Endodermal cell (in vitro differentiated cells): ENCODE measurements around the gene CLSTN1. TPM values are rescaled to one million over a fixed set of nuclear protein-coding genes. Genes with fewer than 3 reads are reported as not detected.

Source experiments
- DNase-seq: peaks from one replicate; pipeline ENCODE4 v3.0.0-alpha.2; 2017
- H3K27ac ChIP-seq: 2 replicates; pipeline ENCODE4 v1.5.1; 2013; ENCODE audit warnings: mild to moderate bottlenecking, low read depth, low read length, moderate library complexity
- H3K27me3 ChIP-seq: 2 replicates; pipeline ENCODE4 v1.6.1; 2013; ENCODE audit warnings: mild to moderate bottlenecking, low read length, moderate library complexity; ENCODE audit not compliant: insufficient read depth, control insufficient read depth, poor library complexity, severe bottlenecking
- H3K36me3 ChIP-seq: 2 replicates; pipeline ENCODE4 v1.7.0; 2013; ENCODE audit warnings: mild to moderate bottlenecking, low read length, moderate library complexity; ENCODE audit not compliant: control insufficient read depth, insufficient read depth
- H3K4me1 ChIP-seq: one replicate; pipeline ENCODE4 v1.7.0; 2013; ENCODE audit warnings: low read length; ENCODE audit not compliant: control insufficient read depth, insufficient read depth
- H3K4me3 ChIP-seq: 2 replicates; pipeline ENCODE4 v1.5.1; 2013; ENCODE audit warnings: mild to moderate bottlenecking, low read length, moderate library complexity
- H3K9ac ChIP-seq: 2 replicates; pipeline ENCODE4 v1.6.1; 2013; ENCODE audit warnings: mild to moderate bottlenecking, low read length, moderate library complexity; ENCODE audit not compliant: poor library complexity, severe bottlenecking; ENCODE audit errors: extremely low read depth
- H3K9me3 ChIP-seq: 2 replicates; pipeline ENCODE4 v1.6.1; 2013; ENCODE audit warnings: mild to moderate bottlenecking, low read length, moderate library complexity; ENCODE audit not compliant: control insufficient read depth
- H3K27ac Mint-ChIP-seq: 2 replicates; pipeline ENCODE4 v1.8.0; 2020; ENCODE audit warnings: mixed read lengths
- H3K27me3 Mint-ChIP-seq: 2 replicates; pipeline ENCODE4 v1.8.0; 2021; ENCODE audit warnings: mild to moderate bottlenecking, mixed read lengths; ENCODE audit not compliant: insufficient read depth
- H3K36me3 Mint-ChIP-seq: 2 replicates; pipeline ENCODE4 v1.8.0; 2020; ENCODE audit warnings: low read depth, mixed read lengths
- H3K4me1 Mint-ChIP-seq: 2 replicates; pipeline ENCODE4 v1.8.0; 2020; ENCODE audit warnings: mixed read lengths
- H3K4me3 Mint-ChIP-seq: 2 replicates; pipeline ENCODE4 v1.8.0; 2020; ENCODE audit warnings: mild to moderate bottlenecking, moderate library complexity, mixed read lengths
- H3K9me3 Mint-ChIP-seq: 2 replicates; pipeline ENCODE4 v1.8.0; 2020; ENCODE audit warnings: mild to moderate bottlenecking, mixed read lengths
- CTCF ChIP-seq: fragments of 200-600 bp; sonication (generic); conservative IDR thresholded peaks from 2 replicates; pipeline ENCODE4 v1.5.0; 2021; ENCODE audit warnings: antibody characterized with exemption, mild to moderate bottlenecking
- WGBS, 2 experiments: methylation state at CpG; one replicate each; pipeline versions ENCODE4 v1.1.5 to v1.1.7; 2013; ENCODE audit warnings: missing lambda C conversion rate in 2 of 2, mixed read lengths in 1 of 2; ENCODE audit not compliant: insufficient coverage in 1 of 2, insufficient read length in 1 of 2; 5-methylcytosine and 5-hydroxymethylcytosine counted together
- total RNA-seq, 2 donors: library from RNA; stranded (reverse); fragmentation: NEBNext Ultra II Directional in 1 of 2; extraction: Animal tissue kit (Norgen Biotek cat#: 25700) in 1 of 2; gene quantifications; 2 replicates in 1 of 2; 3 replicates in 1 of 2; pipeline ENCODE4 v1.2.1, GENCODE V29; 2021

Gene CLSTN1
- total RNA-seq, 2 donors from 2014 or later, result 96.6 to 116 TPM

DNA sequence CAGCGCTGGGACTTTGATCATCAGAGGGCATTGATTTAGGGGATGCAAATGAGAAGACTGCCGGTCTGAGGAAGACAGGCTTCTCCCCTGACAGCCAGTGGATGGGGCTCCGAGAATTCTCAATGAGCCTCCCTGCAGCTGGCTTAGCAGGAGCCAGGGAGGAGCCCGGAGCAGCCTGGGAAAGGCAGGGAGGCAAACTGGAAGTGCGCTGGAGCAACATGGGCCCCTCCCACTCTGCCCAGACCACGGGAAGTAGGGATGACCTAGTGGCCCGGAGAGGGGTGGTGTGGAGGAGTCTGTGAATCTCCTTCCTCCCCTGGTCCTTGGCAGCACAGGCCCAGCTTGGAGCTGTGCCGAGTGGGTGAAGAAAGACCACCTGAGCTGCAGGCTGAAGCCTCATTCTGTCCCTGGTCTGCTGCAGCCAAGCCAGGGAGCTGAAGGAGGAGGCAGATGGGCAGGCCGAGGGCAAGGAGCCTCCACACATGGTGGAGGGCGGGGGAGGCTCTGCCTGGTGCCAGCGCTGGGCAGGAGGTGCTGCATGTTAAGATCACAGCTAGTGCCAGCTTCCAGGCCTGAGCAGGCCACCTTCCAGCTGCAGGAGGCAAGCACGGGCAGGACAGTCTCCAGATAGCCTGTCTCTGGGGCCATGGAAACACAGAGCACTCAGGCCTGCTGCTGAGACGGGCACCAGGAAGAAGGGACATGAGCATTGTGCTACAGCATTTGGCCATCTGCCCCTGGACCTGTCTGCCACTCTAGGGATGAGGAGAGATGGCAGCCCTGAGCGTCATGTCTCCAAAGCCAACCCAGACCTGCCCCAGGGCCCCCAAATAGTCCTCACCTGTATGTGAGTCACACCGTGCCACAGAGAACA is 12.2 kb upstream of the CLSTN1 start:
- no peak overlapping the region for H3K4me3 ChIP-seq
- peaks cover 7% of the 10 kb centered on the region for H3K4me1 ChIP-seq
- no peaks in the 10 kb centered on the region for H3K27me3 ChIP-seq
- Mint-ChIP-seq H3K27ac (peak overlapping the region; percentile 30), H3K36me3 (no peaks in the 10 kb centered on the region), H3K4me1 (peaks cover 11% of the 10 kb centered on the region), H3K27me3 (peaks cover 2% of the 10 kb centered on the region), H3K4me3 (peak overlapping the region; percentile 28), H3K9me3 (no peaks in the 10 kb centered on the region)
- H3K27ac ChIP-seq, result peak overlapping the region; percentile 78
- 57 to 62% methylated on average over 10 to 15 of the region's 15 CpGs for WGBS, 2 experiments
- H3K36me3 ChIP-seq, result no peaks in the 10 kb centered on the region
- peak; percentile 88 for DNase-seq
- TF ChIP-seq CTCF, result no peak
- H3K9me3 ChIP-seq, result no peaks in the 10 kb centered on the region
- H3K9ac ChIP-seq, result no peak overlapping the region

- no peaks in the 10 kb centered on the region for H3K9me3 Mint-ChIP-seq
- Histone ChIP-seq H3K9me3 (no peaks in the 10 kb centered on the region), H3K4me1 (peaks cover 7% of the 10 kb centered on the region), H3K27me3 (no peaks in the 10 kb centered on the region), H3K36me3 (no peaks in the 10 kb centered on the region), H3K27ac (peak overlapping the region; percentile 78), H3K4me3 (no peak overlapping the region), H3K9ac (no peak overlapping the region)
- H3K4me3 Mint-ChIP-seq, result peak overlapping the region; percentile 28
- peaks cover 2% of the 10 kb centered on the region for H3K27me3 Mint-ChIP-seq
- H3K36me3 Mint-ChIP-seq, result no peaks in the 10 kb centered on the region
- H3K4me1 Mint-ChIP-seq, result peaks cover 11% of the 10 kb centered on the region
- WGBS, 2 experiments, result 0 to 47% methylated on average over 1 to 9 of the region's 9 CpGs
- H3K27ac Mint-ChIP-seq, result peak overlapping the region; percentile 30
- DNase-seq, result no peak
- TF ChIP-seq CTCF, result no peak
These were observed 11.6 kb upstream of the CLSTN1 start for GRCh38 chr1:9835404-9835757.

GRCh38 chr1:9833632-9834031 is 9.9 kb upstream of the CLSTN1 start:
- Mint-ChIP-seq H3K4me1 (peaks cover 11% of the 10 kb centered on the region), H3K4me3 (no peak overlapping the region)

More at GRCh38 chr1:9833632-9834031, 9.9 kb upstream of the CLSTN1 start:
- no peaks in the 10 kb centered on the region for H3K9me3 Mint-ChIP-seq
- Histone ChIP-seq H3K27me3 (no peaks in the 10 kb centered on the region), H3K36me3 (no peaks in the 10 kb centered on the region), H3K9me3 (no peaks in the 10 kb centered on the region), H3K27ac (no peak overlapping the region), H3K4me1 (peaks cover 7% of the 10 kb centered on the region), H3K9ac (no peak overlapping the region), H3K4me3 (no peak overlapping the region)
- WGBS, 2 experiments, result 73 to 87% methylated on average over 3 of the region's 3 CpGs
- H3K27ac Mint-ChIP-seq, result no peak overlapping the region
- peaks cover 2% of the 10 kb centered on the region for H3K27me3 Mint-ChIP-seq
- no peak for DNase-seq
- TF ChIP-seq CTCF, result no peak
- no peaks in the 10 kb centered on the region for H3K36me3 Mint-ChIP-seq
